ENCODE results near the gene PCDH10.

GRCh38 chr4:133189147-133189517, 40.0 kb downstream of the PCDH10 start:
- TF ChIP-seq CTCF (IDR thresholded peaks at IDR 0.05; ENCODE audit: extremely low read depth in 1 of 2, insufficient read depth in 1 of 2, low read depth in 1 of 2, low read length in 2 of 2) (no peak), EZH2 (IDR thresholded peaks at IDR 0.05; ENCODE audit: borderline replicate concordance, low read depth, low read length, severe bottlenecking) (no peak), MYC (IDR thresholded peaks at IDR 0.05; ENCODE audit: low read depth, low read length) (no peak), POLR2A (IDR thresholded peaks at IDR 0.05; ENCODE audit: low read depth, low read length) (no peak), JUN (IDR thresholded peaks at IDR 0.05; ENCODE audit: borderline replicate concordance, insufficient read depth, insufficient read length, low read depth) (no peak), POLR2AphosphoS5 (IDR thresholded peaks at IDR 0.05; ENCODE audit: insufficient read depth, low read depth, low read length) (no peak), MAX (IDR thresholded peaks at IDR 0.05; ENCODE audit: insufficient read depth, insufficient read length) (no peak), FOS (IDR thresholded peaks at IDR 0.05; ENCODE audit: borderline replicate concordance, insufficient read depth, low read length) (no peak), GATA2 (IDR thresholded peaks at IDR 0.05; ENCODE audit: insufficient read depth, insufficient read length, low read depth, low read length) (no peak)

All from endothelial cell of umbilical vein (primary cell).